ENCODE results near the gene SETBP1.

- TF ChIP-seq ELF1 (IDR thresholded peaks at IDR 0.05; ENCODE audit: borderline replicate concordance, low read depth) (no peak), REST (IDR thresholded peaks at IDR 0.05; ENCODE audit: low read depth) (no peak), MAX (IDR thresholded peaks at IDR 0.05) (no peak), SIN3A (IDR thresholded peaks at IDR 0.05; ENCODE audit: low read depth) (no peak), EZH2 (IDR thresholded peaks at IDR 0.05) (no peak), CTCF (IDR thresholded peaks at IDR 0.05 in 2 of 3, conservative IDR thresholded peaks at IDR 0.05 in 1 of 3; ENCODE audit: borderline replicate concordance in 1 of 3, insufficient read depth in 1 of 3, low read depth in 2 of 3, low read length in 2 of 3) (no peak), EZH2phosphoT487 (IDR thresholded peaks at IDR 0.05; ENCODE audit: borderline replicate concordance) (no peak), RAD21 (IDR thresholded peaks at IDR 0.05; ENCODE audit: low read depth) (no peak), POLR2A (IDR thresholded peaks at IDR 0.05; ENCODE audit: borderline replicate concordance, extremely low read depth, insufficient read depth, insufficient read length) (no peak), JUND (IDR thresholded peaks at IDR 0.05) (no peak), YY1 (IDR thresholded peaks at IDR 0.05; ENCODE audit: extremely low read depth, insufficient replicate concordance, low read depth, low read length) (no peak)
Measured at GRCh38 chr18:44765456-44765855, 84.8 kb downstream of the SETBP1 start.
